ENCODE results near the gene WHRN.
A peak's percentile ranks its signal among the peaks of the same experiment; 100 is the strongest.

WHRN gene

DNA sequence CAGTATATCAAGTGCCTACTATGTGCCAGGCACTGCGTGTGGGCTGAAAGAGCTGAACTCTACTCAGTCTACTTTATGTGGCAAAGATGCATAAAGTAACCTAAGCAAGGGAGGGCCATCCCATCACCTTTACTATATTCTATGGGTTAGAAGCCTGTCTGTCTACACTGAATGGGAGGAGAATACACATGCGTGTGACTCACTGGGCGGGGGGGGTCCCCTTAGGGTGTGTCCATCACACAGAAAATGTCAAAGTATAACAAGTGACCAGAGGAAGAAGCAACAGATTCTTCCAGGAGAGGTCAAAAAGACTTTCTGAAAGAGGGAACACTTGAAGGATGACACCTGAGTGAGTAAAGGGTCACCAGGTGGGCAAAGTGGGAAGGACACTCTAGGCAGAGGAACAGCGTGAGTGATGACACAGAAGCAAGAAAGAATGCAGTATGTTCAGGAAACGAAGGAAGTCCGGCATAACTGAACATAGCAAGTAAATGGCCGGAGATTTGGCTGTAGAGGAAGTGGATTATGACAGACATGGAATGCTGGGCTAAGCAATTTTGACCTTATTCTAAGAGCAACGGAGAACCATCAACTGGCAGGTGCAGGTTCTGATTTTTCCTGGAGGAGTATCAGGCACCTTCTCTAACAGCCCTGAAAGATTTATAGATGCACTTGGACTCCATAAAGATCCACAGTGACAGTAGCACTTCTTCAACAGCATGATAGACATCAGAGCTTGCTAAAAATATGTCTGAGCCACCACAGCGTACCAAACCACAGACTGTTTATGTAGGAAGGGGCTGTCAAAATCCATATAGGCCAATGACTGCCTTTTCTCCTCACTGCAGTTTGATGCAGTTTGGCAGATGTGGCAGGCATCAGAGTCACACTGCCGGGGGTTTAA lies 8.0 kb upstream of the WHRN start:
- peak; percentile 32 for DNase-seq

- no peak for DNase-seq
Observed at GRCh38 chr9:114511978-114512874, 7.0 kb upstream of the WHRN start.

DNA sequence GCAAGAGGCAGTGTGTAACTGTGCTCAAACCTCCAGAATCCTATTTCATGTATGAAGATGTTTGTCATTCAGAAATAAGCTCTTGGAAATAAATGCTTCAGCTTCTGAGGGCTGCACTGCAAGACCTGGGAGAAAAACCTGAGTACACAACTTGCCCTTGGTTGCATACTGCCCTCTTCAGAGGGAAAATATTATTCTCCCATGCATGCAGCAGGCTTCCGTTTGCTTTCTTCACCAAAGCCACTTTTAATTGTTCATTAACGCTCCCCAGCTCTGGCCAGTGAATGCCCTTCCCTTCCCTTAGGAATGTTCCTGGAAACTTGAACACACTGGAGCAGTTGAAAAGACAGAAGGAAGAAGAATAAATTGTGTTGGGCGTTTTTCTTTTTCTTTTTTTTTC lies 2.5 kb upstream of the WHRN start:
- DNase-seq, result peak; percentile 60

DNA sequence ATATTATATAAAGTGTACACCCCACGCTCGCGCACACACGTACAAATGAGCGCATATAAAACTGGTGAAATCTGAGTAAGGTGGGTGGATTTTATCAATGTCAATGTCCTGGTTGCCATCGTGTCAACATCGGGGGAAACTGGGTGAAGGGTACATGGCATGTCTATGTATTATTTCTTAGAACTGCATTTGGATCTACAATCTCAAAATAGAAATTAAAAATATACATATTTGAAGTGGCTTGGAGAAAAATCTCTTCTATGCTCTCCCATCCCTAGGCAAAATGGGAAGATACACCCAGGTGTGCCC lies 763 bp upstream of the WHRN start:
- DNase-seq, result no peak

- DNase-seq, result peak; percentile 75
Observed at GRCh38 chr9:114504341-114505186, 709 bp downstream of the WHRN start.

- no peak for DNase-seq
Observed at GRCh38 chr9:114503522-114504340, 1.5 kb downstream of the WHRN start.

GRCh38 chr9:114503009-114503408 lies 2.3 kb downstream of the WHRN start:
- DNase-seq, result peak; percentile 78

DNA sequence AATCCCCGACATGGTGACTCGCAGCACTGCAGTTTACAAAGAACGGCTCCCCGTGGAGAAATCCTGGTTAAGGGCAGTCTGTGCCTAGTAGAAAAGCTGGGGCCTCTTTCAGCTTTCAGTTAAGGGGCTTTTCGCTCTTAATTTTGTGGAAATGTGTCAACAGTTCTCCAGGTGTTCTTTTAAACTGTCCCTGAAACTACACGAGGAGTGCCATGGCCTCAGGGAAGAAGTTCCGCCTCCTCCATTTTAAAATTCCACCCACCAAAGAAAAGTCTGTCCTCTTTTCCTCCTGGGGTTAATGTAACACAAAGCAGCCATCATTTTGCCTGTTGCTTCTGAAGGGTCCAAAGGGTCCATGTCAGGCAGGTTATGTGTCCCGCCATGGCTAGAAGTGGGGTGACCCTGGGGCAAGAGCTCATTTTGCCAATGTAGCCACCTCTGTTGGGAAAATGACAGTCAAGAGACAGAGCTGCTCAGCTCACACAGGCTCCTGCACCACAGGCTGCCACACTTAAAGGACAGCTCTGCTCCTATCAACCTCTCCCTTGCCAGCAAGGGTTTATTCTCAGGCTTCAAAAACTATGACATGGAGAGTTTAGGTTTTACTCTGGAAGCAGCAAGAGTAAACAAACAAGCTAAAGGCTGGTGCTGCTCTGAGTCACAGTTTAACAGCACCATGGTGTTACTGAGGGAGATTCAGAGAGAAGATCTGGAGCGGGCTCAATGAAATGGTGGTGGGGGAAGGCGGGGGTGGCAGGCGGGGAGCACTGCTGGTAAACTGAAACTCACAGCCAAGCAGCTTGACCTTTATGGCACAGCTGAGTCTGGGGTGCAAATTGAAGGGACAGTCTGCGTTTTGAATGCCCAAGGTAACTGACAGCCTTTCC lies 3.2 kb downstream of the WHRN start:
- peak; percentile 57 for DNase-seq

DNA sequence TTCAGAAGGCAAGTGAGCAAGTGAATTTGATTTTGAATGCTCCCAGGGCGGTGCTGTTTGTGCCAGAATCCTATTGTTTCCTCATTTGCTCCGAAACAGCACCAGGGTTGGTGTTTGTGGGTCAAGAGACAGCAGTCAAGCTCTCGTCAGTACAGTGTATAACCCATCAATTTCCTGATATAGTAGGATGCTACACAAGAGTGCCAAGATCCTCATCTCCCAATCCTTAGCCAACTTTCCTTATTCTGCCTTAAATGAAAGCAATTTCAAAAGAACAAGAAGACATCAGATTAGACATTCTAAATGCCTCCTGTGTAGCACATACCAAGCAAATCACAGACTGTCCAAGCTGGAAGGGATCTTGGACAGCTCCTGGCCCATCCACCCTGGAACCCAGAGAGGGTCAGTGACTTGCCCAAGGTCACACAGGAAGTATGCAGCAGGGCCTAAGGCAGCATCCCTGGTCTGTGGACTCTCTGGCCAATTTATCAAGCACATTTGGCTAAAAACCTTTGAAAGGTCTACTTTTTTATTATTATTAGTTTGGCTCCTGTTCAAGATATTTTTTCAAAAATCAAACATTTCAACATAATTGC lies 4.5 kb downstream of the WHRN start:
- DNase-seq, result no peak

DNA sequence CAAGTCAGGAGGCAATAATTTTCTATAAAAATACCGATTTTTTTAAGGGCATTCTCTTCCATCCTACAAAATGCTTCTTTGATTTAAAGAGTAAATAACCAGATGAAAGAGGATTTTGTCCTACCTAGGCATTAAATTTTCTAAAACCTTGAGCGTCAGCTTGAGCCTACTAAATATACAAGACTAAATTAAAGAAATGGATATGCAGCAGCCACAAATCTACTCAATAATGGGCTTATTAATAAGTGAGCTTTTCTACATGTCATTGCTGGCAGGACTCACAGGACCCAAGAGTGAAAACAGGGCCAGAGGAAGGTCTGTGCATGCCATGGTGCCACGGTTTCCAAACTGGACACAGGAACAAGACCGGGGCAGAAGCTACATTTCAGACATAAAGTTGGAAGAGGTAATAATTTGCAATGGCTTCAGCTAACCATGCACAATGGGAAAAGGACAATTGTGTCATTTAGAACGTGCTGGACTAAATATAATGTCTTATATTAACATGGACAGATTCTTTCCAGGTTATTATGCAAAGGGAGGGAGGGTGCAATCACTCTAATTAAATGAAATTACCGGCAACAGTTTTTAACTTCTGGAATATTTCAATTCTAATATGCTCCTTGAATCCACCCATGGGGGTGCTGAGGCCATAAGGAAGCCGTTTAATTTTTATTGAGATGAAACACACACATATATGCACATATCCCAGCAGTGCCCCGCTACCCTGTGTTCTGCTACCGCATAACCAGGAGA lies 5.2 kb downstream of the WHRN start:
- no peak for DNase-seq

- no peak for DNase-seq
Observed at GRCh38 chr9:114499528-114499927, 5.7 kb downstream of the WHRN start.

GRCh38 chr9:114497727-114498382 lies 7.4 kb downstream of the WHRN start:
- peak; percentile 60 for DNase-seq

DNA sequence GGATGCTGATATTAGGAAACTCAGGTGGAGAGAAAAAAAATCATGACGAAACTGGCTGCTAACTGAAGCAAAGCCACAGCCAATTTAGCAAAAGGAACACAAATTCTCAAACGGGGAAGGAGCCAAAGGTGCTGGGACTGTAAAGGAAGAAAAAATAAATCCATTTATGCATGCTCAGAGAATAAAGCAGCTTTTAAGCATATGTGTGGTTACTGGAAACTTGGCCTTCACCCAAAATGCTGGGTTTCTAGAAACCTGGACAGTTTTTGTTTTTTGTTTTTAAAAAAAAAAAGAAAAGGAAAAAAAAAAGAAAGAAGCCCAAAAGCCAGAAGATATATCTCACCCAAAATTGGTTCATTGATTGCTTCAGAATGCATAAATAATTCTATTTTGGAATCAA lies 8.0 kb downstream of the WHRN start:
- peak; percentile 88 for DNase-seq

DNA sequence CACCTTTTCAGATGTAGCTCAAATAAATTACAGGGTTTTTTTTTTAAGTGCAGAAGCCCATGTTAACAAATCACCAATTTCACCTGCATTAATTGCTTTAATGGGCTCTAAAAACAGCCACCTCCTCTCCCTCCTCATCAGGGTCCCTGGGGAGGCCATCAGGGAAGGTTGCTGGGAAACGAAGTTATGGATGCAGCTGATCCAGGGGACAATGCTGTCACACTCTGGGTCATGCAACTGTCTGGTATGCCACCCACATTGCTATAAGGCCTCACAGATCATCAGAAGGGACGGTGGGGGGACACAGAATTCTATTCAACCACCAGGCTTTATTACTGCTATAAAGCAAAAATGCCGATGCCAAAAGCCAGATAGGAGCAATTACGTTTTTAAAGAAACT lies 9.3 kb downstream of the WHRN start:
- no peak for DNase-seq

DNA sequence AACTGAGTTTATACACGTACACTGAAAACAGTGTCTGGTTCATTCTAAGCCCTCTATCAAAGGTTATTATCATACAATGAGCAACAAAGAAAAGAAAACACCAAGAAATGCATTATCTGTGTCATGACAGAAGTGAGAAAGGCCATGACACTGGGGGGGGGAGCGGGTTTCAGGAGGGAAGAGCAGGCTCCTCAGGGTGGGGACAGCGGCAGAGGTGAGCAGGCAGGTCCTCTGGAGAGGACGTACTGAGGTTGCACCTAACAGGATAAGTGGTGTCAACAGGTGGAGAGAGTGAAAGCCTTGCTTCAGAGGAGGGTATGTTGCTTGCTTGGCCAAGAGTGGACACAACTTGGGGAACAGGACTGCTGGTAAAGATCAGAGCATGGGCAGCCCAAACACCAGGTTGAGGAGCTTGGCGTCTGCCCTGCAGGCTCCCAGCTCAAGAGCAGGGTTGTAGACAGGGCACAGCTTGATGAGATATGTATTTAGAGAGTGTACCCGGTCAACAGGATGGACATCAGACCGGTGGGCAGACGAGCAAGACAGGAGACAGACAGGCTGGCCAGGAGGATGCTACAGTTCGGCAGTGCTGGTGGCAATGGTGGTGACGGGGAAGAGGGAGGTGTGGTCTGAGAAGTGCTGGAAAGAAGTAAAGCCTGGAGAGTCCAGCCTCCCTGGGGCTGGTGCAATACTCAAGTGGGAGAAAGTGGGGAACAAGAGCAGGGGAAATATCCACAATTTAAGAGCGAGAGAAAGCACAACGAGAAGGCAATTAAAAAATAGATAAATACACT lies 10.3 kb downstream of the WHRN start:
- no peak for DNase-seq

DNA sequence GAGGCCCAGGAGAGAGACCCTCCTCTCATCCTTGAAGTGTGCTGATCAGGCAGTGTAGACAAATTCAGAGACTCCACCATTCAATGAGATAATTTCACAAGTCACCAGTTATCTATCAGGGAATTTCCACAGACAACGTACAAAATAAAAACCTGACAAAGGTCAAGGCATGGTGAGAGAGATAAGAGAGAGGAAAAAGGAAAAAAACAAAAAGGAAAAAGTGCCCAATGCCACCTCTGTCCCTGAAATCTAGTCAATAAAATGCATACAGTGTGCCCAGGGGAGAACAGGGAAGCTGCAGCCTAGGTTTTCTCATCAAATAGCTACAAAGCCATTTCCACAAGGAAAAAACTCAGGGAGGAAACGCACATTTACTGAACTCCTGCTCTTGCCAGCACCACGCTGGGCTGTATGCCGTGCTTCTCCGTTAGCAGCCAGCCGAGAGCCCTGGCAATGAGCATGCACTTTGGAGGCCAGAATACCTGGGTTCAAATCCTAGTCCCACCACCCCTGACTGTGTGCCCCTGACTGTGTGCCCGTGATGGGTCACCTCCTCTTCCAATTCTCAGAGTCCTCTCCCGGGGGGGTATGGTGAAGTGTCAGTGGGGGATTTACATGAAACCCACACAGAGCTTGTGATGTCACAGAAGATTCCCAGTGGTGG lies 11.6 kb downstream of the WHRN start:
- DNase-seq, result no peak

DNA sequence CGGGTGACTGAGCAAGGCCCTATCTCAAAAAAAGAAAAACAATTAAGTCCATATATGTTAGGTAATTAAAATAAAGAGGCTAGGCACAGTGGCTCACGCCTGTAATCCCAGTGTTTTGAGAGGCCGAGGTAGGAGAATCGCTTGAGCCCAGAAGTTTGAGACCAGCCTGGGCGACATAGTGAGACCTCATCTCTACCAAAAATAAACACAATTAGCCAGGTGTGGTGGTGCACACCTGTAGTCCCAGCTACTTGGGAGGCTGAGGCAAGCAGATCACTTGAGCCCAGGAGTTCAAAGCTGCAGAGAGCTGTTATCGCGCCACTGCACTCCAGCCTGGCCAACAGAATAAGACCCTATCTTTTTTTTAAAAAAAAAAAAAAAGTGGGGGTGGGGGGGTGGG lies 12.3 kb downstream of the WHRN start:
- DNase-seq, result no peak

DNA sequence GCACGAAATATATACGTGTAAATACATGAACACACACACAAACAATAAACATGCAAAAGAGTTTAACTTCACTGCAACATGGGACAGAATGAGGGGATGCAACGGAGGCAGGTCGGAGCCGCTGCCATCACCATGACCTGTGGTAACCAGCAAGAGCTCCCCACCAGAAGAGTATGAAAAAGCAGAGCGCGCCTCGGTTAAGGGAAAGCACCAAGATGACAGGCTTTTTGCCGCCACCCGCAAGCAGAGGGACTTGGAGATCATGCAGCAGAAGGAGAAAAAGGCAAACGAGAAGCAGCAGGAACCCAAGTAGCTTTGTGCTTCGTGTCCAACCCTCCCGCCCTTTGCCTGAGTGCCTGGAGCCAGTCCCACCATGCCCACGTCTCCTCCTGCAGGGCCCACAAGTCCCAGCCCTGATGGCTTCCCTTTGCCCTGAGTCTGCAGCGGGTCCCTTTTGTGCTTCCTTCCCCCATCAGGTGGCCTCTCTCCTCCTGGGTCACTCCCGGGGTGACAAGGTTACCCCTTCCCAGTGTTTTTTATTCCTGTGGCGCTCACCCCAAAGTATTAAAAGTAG lies 13.8 kb downstream of the WHRN start:
- DNase-seq, result no peak
